HCT116 (cell line): Measurements from ENCODE around the gene FOXN1. TPM values are rescaled to one million over a fixed set of nuclear protein-coding genes. Genes with fewer than 3 reads are reported as not detected.

Experiments
- ATAC-seq: fragments of 200-7000 bp; cut with Tn5 transposase; 2 replicates; pipeline ENCODE4 v1.9.1; 2020; ENCODE audit warnings: mild to moderate bottlenecking, moderate library complexity
- BruUV-seq: library from RNA; stranded (reverse); fragments of 400-500 nt; replicated peaks from 2 replicates; lab custom pipeline; 2021; lab: Mats Ljungman, UMichigan
- CTCF ChIA-PET: fragments of 300-600 bp; sonication (Branson Sonifier 250); formaldehyde crosslinking; loops from one replicate; lab custom pipeline; 2021; ENCODE audit warnings: antibody characterized with exemption; lab: Charles Lee
- POLR2A ChIA-PET: fragments of 300-600, 350-600 bp; sonication (Branson Sonifier 250); formaldehyde crosslinking; loops from one replicate; lab custom pipeline; 2021; ENCODE audit warnings: antibody characterized with exemption; lab: Charles Lee
- RAD21 ChIA-PET, 2 experiments: fragments of 300-600 bp; sonication (Branson Sonifier 250); formaldehyde crosslinking; loops; one replicate each; lab custom pipeline; 2023; ENCODE audit warnings: low total read pairs in 2 of 2; ENCODE audit not compliant: uncharacterized antibody in 2 of 2, unreplicated experiment in 2 of 2, low non-redundant PET in 1 of 2; lab: Charles Lee
- DNase-seq: peaks from one replicate; pipeline ENCODE4 v3.0.0-alpha.2; 2010; ENCODE audit warnings: low read depth, low spot score
- H2AFZ ChIP-seq: fragments of 200-600 bp; shearing (Covaris generic), sonication (generic); 2 replicates; pipeline ENCODE4 v1.6.1; 2017; ENCODE audit warnings: low read depth, mixed run types, mixed read lengths, antibody characterized with exemption, low read length; ENCODE audit not compliant: poor library complexity, severe bottlenecking
- H3K27ac ChIP-seq: 2 replicates; pipeline ENCODE4 v1.5.1; 2012; ENCODE audit warnings: low read depth, low read length
- H3K27me3 ChIP-seq: fragments of 200-600 bp; sonication (generic); 2 replicates; pipeline ENCODE4 v1.6.1; 2016; ENCODE audit warnings: mixed run types, low read length, mixed read lengths; ENCODE audit not compliant: insufficient read depth
- H3K36me3 ChIP-seq, 2 experiments: fragments of 200-500 bp in 1 of 2; fragments of 200-600 bp in 1 of 2; sonication (Bioruptor generic) in 1 of 2; sonication (generic) in 1 of 2; 2 replicates each; pipeline versions ENCODE4 v1.5.1 to v1.6.1; 2014 to 2016; ENCODE audit warnings: low read length in 2 of 2, inconsistent platforms in 1 of 2, mixed read lengths in 1 of 2, mixed run types in 1 of 2; ENCODE audit not compliant: insufficient read depth in 2 of 2, control insufficient read depth in 1 of 2
- H3K4me1 ChIP-seq, 2 experiments: fragments of 200-600 bp in 1 of 2; sonication (generic) in 1 of 2; 2 replicates each; pipeline versions ENCODE4 v1.5.1 to v1.6.1; 2012 to 2017; ENCODE audit warnings: low read length in 2 of 2, inconsistent platforms in 1 of 2, mild to moderate bottlenecking in 1 of 2, mixed read lengths in 1 of 2, mixed run types in 1 of 2, moderate library complexity in 1 of 2; ENCODE audit not compliant: insufficient read depth in 2 of 2, control insufficient read depth in 1 of 2
- H3K4me2 ChIP-seq: fragments of 200-600 bp; sonication (generic); 2 replicates; pipeline ENCODE4 v1.6.1; 2017; ENCODE audit warnings: mixed run types, low read length, mixed read lengths
- H3K4me3 ChIP-seq, 2 experiments: fragments of 200-600 bp in 1 of 2; sonication (generic) in 1 of 2; replicated peaks in 1 of 2; 2 replicates each; pipeline ENCODE4 v1.5.1; 2011 to 2016; ENCODE audit warnings: low read length in 2 of 2, control low read depth in 1 of 2, low read depth in 1 of 2, mild to moderate bottlenecking in 1 of 2, mixed read lengths in 1 of 2, mixed run types in 1 of 2
- H3K79me2 ChIP-seq: fragments of 200-600 bp; sonication (generic); 2 replicates; pipeline ENCODE4 v1.6.1; 2017; ENCODE audit warnings: mild to moderate bottlenecking, mixed run types, low read length, moderate library complexity, mixed read lengths; ENCODE audit not compliant: insufficient read depth
- H3K9ac ChIP-seq: fragments of 200-600 bp; sonication (generic); 2 replicates; pipeline ENCODE4 v1.6.1; 2016; ENCODE audit warnings: low read length, mixed read lengths
- H3K9me2 ChIP-seq: fragments of 200-600 bp; sonication (generic), shearing (Covaris generic); 2 replicates; pipeline ENCODE4 v1.6.1; 2017; ENCODE audit warnings: mixed run types, mild to moderate bottlenecking, moderate library complexity; ENCODE audit not compliant: insufficient read depth
- H3K9me3 ChIP-seq, 2 experiments: fragments of 200-500 bp in 1 of 2; fragments of 200-600 bp in 1 of 2; sonication (Bioruptor generic) in 1 of 2; sonication (generic) in 1 of 2; 2 replicates each; pipeline ENCODE4 v1.6.1; 2014 to 2017; ENCODE audit warnings: low read length in 2 of 2, mixed read lengths in 2 of 2, inconsistent platforms in 1 of 2, low read depth in 1 of 2, mild to moderate bottlenecking in 1 of 2, mixed run types in 1 of 2, moderate library complexity in 1 of 2; ENCODE audit not compliant: control insufficient read depth in 1 of 2, insufficient read depth in 1 of 2
- H4K20me1 ChIP-seq: fragments of 200-600 bp; sonication (generic), shearing (Covaris generic); 2 replicates; pipeline ENCODE4 v1.6.1; 2017; ENCODE audit warnings: mixed run types, mild to moderate bottlenecking, moderate library complexity; ENCODE audit not compliant: insufficient read depth
- ATF3 ChIP-seq: IDR thresholded peaks from 2 replicates; pipeline ENCODE4 v1.6.1; 2012
- CEBPB ChIP-seq: IDR thresholded peaks from 2 replicates; pipeline ENCODE4 v1.6.1; 2012; ENCODE audit warnings: low read depth
- EGR1 ChIP-seq: IDR thresholded peaks from 2 replicates; pipeline ENCODE4 v1.6.1; 2012; ENCODE audit warnings: low read depth
- ELF1 ChIP-seq: IDR thresholded peaks from 2 replicates; pipeline ENCODE4 v1.6.1; 2012; ENCODE audit warnings: low read depth, borderline replicate concordance
- EZH2 ChIP-seq: fragments of 200-600 bp; sonication (generic); IDR thresholded peaks from 2 replicates; pipeline ENCODE4 v1.6.1; 2017; ENCODE audit warnings: antibody characterized with exemption, mixed run types
- EZH2phosphoT487 ChIP-seq: fragments of 200-600 bp; IDR thresholded peaks from 2 replicates; pipeline ENCODE4 v1.6.1; 2018; ENCODE audit warnings: antibody characterized with exemption, borderline replicate concordance
- FOSL1 ChIP-seq: IDR thresholded peaks from 2 replicates; pipeline ENCODE4 v1.6.1; 2012; ENCODE audit warnings: low read depth
- MAX ChIP-seq: IDR thresholded peaks from 2 replicates; pipeline ENCODE4 v1.6.1; 2012
- POLR2AphosphoS5 ChIP-seq: IDR thresholded peaks from 2 replicates; pipeline ENCODE4 v1.6.1; 2011; ENCODE audit warnings: mild to moderate bottlenecking, low read depth, low read length, moderate library complexity
- SP1 ChIP-seq: IDR thresholded peaks from 2 replicates; pipeline ENCODE4 v1.6.1; 2012; ENCODE audit warnings: low read depth
- SRF ChIP-seq: IDR thresholded peaks from 2 replicates; pipeline ENCODE4 v1.6.1; 2012; ENCODE audit warnings: low read depth
- YY1 ChIP-seq: IDR thresholded peaks from 2 replicates; pipeline ENCODE4 v1.6.1; 2011; ENCODE audit warnings: low read length, low read depth, moderate library complexity, mild to moderate bottlenecking; ENCODE audit not compliant: insufficient replicate concordance; ENCODE audit errors: extremely low read depth
- ZFX ChIP-seq: fragments of 450-650 bp; IDR thresholded peaks from 2 replicates; pipeline ENCODE4 v1.6.1; 2017
- intact Hi-C: fragments of 100-400 bp; cut with micrococcal nuclease; formaldehyde crosslinking; loops from 2 replicates; pipeline ENCODE4 v1.10.0; 2022
- total RNA-seq: library from RNA; stranded (reverse); gene quantifications from one replicate; pipeline ENCODE4 v1.2.1, GENCODE V29; 2021; ENCODE audit not compliant: unreplicated experiment
- TF ChIP-seq, protein P1 (sequence below): IDR thresholded peaks from 2 replicates; pipeline ENCODE4 v1.6.1; 2011; ENCODE audit warnings: mild to moderate bottlenecking, low read length, moderate library complexity; ENCODE audit not compliant: insufficient replicate concordance; ENCODE audit errors: extremely low read depth
- TF ChIP-seq, protein P2 (sequence below): IDR thresholded peaks from 2 replicates; pipeline ENCODE4 v1.6.1; 2012; ENCODE audit warnings: low read depth

FOXN1 gene
- total RNA-seq, 1 experiment from 2014 or later = not detected

DNA sequence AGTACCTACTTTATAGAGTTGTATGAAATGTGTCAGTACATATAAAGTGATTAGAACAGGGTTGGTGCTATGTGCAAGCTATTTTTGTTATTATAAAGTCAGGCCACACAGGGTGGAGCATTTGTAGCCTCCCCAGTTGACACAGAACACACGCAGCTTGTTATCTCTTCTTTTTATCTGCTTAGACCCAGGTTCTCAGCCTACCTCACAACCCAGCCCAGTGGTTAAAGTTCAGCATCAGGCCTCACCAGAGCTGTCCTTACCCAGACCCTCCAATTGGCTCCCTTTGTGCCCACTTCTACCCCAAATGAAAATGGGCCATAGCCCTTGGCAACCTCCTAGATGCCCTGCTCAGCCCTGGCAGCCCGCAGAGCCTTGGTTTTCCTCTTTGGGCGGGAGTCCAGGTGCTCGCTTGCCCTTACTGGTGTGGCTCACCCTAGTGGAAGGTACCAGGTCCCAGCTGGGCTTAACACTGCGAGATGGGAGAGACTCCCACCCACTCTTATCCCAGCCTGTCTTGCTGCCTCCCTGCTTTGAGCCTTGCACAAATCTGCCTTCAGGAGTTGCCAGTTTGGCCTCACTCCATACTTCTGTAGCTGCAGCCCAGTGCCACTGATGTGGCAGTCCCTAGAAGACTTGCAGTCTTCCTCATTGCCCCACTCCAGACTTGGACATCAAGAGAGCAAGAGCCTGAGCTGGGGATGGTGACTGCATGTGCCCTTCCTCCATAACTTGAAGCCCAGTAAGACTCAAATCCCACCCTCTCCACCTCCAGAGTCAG is 66.3 kb downstream of the FOXN1 start (continued):
- no peak; the same call in 1 of the 2 replicates for TF ChIP-seq POLR2AphosphoS5

GRCh38 chr17:28573040-28573380 is 66.9 kb downstream of the FOXN1 start:
- ChIA-PET CTCF (no interaction called here), POLR2A (no interaction called here), RAD21 (no interaction called here)
- Histone ChIP-seq H3K27ac (no peak overlapping the region), H3K4me3 (no peak overlapping the region), H3K4me1 (peaks cover 6 to 28% of the 10 kb centered on the region in 2 experiments; a peak in 3 of 4 replicates), H3K9ac (no peak overlapping the region), H3K27me3 (no peaks in the 10 kb centered on the region), H3K36me3 (peaks cover 0 to 2% of the 10 kb centered on the region in 2 experiments; a peak in 2 of 4 replicates), H3K79me2 (peaks cover 22% of the 10 kb centered on the region), H2AFZ (no peak overlapping the region), H3K9me2 (no peaks in the 10 kb centered on the region), H3K9me3 (no peaks in the 10 kb centered on the region), H4K20me1 (no peaks in the 10 kb centered on the region), H3K4me2 (peak overlapping the region; percentile 99; the same call in 1 of the 2 replicates)
- ATAC-seq (no peak), DNase-seq (no peak)
- intact Hi-C loops = no loop called here
- TF ChIP-seq, protein P1, sequence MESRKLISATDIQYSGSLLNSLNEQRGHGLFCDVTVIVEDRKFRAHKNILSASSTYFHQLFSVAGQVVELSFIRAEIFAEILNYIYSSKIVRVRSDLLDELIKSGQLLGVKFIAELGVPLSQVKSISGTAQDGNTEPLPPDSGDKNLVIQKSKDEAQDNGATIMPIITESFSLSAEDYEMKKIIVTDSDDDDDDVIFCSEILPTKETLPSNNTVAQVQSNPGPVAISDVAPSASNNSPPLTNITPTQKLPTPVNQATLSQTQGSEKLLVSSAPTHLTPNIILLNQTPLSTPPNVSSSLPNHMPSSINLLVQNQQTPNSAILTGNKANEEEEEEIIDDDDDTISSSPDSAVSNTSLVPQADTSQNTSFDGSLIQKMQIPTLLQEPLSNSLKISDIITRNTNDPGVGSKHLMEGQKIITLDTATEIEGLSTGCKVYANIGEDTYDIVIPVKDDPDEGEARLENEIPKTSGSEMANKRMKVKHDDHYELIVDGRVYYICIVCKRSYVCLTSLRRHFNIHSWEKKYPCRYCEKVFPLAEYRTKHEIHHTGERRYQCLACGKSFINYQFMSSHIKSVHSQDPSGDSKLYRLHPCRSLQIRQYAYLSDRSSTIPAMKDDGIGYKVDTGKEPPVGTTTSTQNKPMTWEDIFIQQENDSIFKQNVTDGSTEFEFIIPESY = no peak
- TF ChIP-seq EGR1 (no peak), MAX (no peak), ZFX (no peak), ATF3 (no peak), EZH2 (no peak), CEBPB (no peak), SRF (no peak), ELF1 (no peak), SP1 (no peak), POLR2AphosphoS5 (no peak), YY1 (no peak), EZH2phosphoT487 (no peak), FOSL1 (no peak)
- TF ChIP-seq, protein P2, sequence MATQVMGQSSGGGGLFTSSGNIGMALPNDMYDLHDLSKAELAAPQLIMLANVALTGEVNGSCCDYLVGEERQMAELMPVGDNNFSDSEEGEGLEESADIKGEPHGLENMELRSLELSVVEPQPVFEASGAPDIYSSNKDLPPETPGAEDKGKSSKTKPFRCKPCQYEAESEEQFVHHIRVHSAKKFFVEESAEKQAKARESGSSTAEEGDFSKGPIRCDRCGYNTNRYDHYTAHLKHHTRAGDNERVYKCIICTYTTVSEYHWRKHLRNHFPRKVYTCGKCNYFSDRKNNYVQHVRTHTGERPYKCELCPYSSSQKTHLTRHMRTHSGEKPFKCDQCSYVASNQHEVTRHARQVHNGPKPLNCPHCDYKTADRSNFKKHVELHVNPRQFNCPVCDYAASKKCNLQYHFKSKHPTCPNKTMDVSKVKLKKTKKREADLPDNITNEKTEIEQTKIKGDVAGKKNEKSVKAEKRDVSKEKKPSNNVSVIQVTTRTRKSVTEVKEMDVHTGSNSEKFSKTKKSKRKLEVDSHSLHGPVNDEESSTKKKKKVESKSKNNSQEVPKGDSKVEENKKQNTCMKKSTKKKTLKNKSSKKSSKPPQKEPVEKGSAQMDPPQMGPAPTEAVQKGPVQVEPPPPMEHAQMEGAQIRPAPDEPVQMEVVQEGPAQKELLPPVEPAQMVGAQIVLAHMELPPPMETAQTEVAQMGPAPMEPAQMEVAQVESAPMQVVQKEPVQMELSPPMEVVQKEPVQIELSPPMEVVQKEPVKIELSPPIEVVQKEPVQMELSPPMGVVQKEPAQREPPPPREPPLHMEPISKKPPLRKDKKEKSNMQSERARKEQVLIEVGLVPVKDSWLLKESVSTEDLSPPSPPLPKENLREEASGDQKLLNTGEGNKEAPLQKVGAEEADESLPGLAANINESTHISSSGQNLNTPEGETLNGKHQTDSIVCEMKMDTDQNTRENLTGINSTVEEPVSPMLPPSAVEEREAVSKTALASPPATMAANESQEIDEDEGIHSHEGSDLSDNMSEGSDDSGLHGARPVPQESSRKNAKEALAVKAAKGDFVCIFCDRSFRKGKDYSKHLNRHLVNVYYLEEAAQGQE = no peak
- BruUV-seq = no TSS peak
